Measurements from ENCODE around the gene ASAP2.

ASAP2 gene

GRCh38 chr2:9205963-9206948 is at the start of gene ASAP2:
Gene ASAP2 (plus strand): TSS chr2:9206812. CDS start chr2:9207105, 293 bp downstream.
- H3K27me3 ChIP-seq (replicated peaks; ENCODE audit: insufficient read depth, low read length): no peaks in the 10 kb centered on the region
- no peaks in the 10 kb centered on the region for H3K9me2 ChIP-seq (replicated peaks; ENCODE audit: insufficient read depth, low read length)
- no peak within 1 kb of the TSS; the same call in 1 of the 2 replicates for H3K27ac ChIP-seq (ENCODE audit: low read length)
- no peaks in the 10 kb centered on the region for H3K9me3 ChIP-seq (replicated peaks; ENCODE audit: insufficient read depth, low read length)
- peak within 1 kb of the TSS; percentile 97 for H2AFZ ChIP-seq (ENCODE audit: low read length)
- H3K79me2 ChIP-seq (ENCODE audit: low read length): peaks cover 15% of the 10 kb centered on the region
- TF ChIP-seq CTCF (IDR thresholded peaks at IDR 0.05; ENCODE audit: low read length) (peak; percentile 76), EZH2phosphoT487 (IDR thresholded peaks at IDR 0.05; ENCODE audit: low read length) (no peak), EZH2 (optimal IDR thresholded peaks at IDR 0.05; ENCODE audit: low read depth, low read length) (no peak)
- no peaks in the 10 kb centered on the region for H4K20me1 ChIP-seq (ENCODE audit: insufficient read depth, low read length)
- DNase-seq: peak; percentile 71
- H3K36me3 ChIP-seq (replicated peaks; ENCODE audit: insufficient read depth, low read length): no peaks in the 10 kb centered on the region
- H3K4me1 ChIP-seq (ENCODE audit: low read length): peaks cover 9% of the 10 kb centered on the region; the same call in 1 of the 2 replicates
- H3K4me2 ChIP-seq (ENCODE audit: low read depth, low read length): peak within 1 kb of the TSS; percentile 97
- peaks cover 5% of the 10 kb centered on the region; the same call in 1 of the 2 replicates for H3F3A ChIP-seq (ENCODE audit: insufficient read depth, low read length)
- peak within 1 kb of the TSS; percentile 93 for H3K4me3 ChIP-seq (ENCODE audit: low read length)
- H3K9ac ChIP-seq (ENCODE audit: low read length): peak within 1 kb of the TSS; percentile 50; the same call in 1 of the 2 replicates

GRCh38 chr2:9158786-9159779 is 47.5 kb upstream of the ASAP2 start:
- Histone ChIP-seq H3K36me3 (replicated peaks; ENCODE audit: insufficient read depth, low read length) (no peaks in the 10 kb centered on the region), H3F3A (ENCODE audit: insufficient read depth, low read length) (no peaks in the 10 kb centered on the region), H3K4me3 (ENCODE audit: low read length) (no peak overlapping the region), H2AFZ (ENCODE audit: low read length) (no peak overlapping the region), H3K4me1 (ENCODE audit: low read length) (no peaks in the 10 kb centered on the region), H3K79me2 (ENCODE audit: low read length) (no peaks in the 10 kb centered on the region), H3K27ac (ENCODE audit: low read length) (no peak overlapping the region), H3K27me3 (replicated peaks; ENCODE audit: insufficient read depth, low read length) (no peaks in the 10 kb centered on the region), H3K4me2 (ENCODE audit: low read depth, low read length) (no peak overlapping the region), H4K20me1 (ENCODE audit: insufficient read depth, low read length) (no peaks in the 10 kb centered on the region), H3K9me2 (replicated peaks; ENCODE audit: insufficient read depth, low read length) (no peaks in the 10 kb centered on the region), H3K9ac (ENCODE audit: low read length) (no peak overlapping the region), H3K9me3 (replicated peaks; ENCODE audit: insufficient read depth, low read length) (no peaks in the 10 kb centered on the region)
- TF ChIP-seq CTCF (IDR thresholded peaks at IDR 0.05; ENCODE audit: low read length): no peak
- TF ChIP-seq EZH2 (optimal IDR thresholded peaks at IDR 0.05; ENCODE audit: low read depth, low read length): no peak
- no peak for TF ChIP-seq EZH2phosphoT487 (IDR thresholded peaks at IDR 0.05; ENCODE audit: low read length)
- no peak for DNase-seq

- Histone ChIP-seq H3K9ac (ENCODE audit: low read length) (no peak overlapping the region), H3K36me3 (replicated peaks; ENCODE audit: insufficient read depth, low read length) (no peaks in the 10 kb centered on the region), H3K4me2 (ENCODE audit: low read depth, low read length) (no peak overlapping the region)
Observed at GRCh38 chr2:9160732-9161131, 45.9 kb upstream of the ASAP2 start.

More at GRCh38 chr2:9160732-9161131, 45.9 kb upstream of the ASAP2 start:
- H3K27me3 ChIP-seq (replicated peaks; ENCODE audit: insufficient read depth, low read length): no peaks in the 10 kb centered on the region
- H3K27ac ChIP-seq (ENCODE audit: low read length): no peak overlapping the region
- no peaks in the 10 kb centered on the region for H3K79me2 ChIP-seq (ENCODE audit: low read length)
- no peaks in the 10 kb centered on the region for H3K9me3 ChIP-seq (replicated peaks; ENCODE audit: insufficient read depth, low read length)
- no peaks in the 10 kb centered on the region for H3K9me2 ChIP-seq (replicated peaks; ENCODE audit: insufficient read depth, low read length)
- H4K20me1 ChIP-seq (ENCODE audit: insufficient read depth, low read length): no peaks in the 10 kb centered on the region
- no peak overlapping the region for H2AFZ ChIP-seq (ENCODE audit: low read length)
- no peaks in the 10 kb centered on the region for H3K4me1 ChIP-seq (ENCODE audit: low read length)
- no peak overlapping the region for H3K4me3 ChIP-seq (ENCODE audit: low read length)
- no peak for TF ChIP-seq EZH2phosphoT487 (IDR thresholded peaks at IDR 0.05; ENCODE audit: low read length)
- no peak for TF ChIP-seq CTCF (IDR thresholded peaks at IDR 0.05; ENCODE audit: low read length)
- no peak for DNase-seq
- no peaks in the 10 kb centered on the region for H3F3A ChIP-seq (ENCODE audit: insufficient read depth, low read length)
